Activated T-helper 1 cell treated with anti-CD3 and anti-CD28 coated beads, Interleukin-12 subunit alpha, Interleukin-12 subunit beta, Interleukin-2, Interleukin-4 antibody, amounts not matched to agents 30 ng/mL and 10 ng/mL and 1 ng/mL, durations not matched to agents 14 hours and 24 hours and 36 hours (primary cell): Measurements from ENCODE around the gene ASB4. TPM values are rescaled to one million over a fixed set of nuclear protein-coding genes. Genes with fewer than 3 reads are reported as not detected.
"Not testable (repeated sequence)": the region's sequence is repeated elsewhere in the genome, so short reads cannot be mapped to it uniquely, and the experiment has no call there.

Experiments
- DNase-seq: peaks from one replicate; pipeline ENCODE4 v3.0.0; 2021; ENCODE audit warnings: low spot score
- H3K27ac Mint-ChIP-seq: one replicate; pipeline ENCODE4 v1.8.0; 2021; ENCODE audit warnings: mild to moderate bottlenecking, mixed read lengths
- H3K27me3 Mint-ChIP-seq: one replicate; pipeline ENCODE4 v1.8.0; 2022; ENCODE audit warnings: mild to moderate bottlenecking, moderate library complexity, mixed read lengths; ENCODE audit not compliant: insufficient read depth
- H3K36me3 Mint-ChIP-seq: one replicate; pipeline ENCODE4 v1.8.0; 2021; ENCODE audit warnings: low read depth, mixed read lengths
- H3K4me1 Mint-ChIP-seq: one replicate; pipeline ENCODE4 v1.8.0; 2021; ENCODE audit warnings: low read depth, mixed read lengths
- H3K4me3 Mint-ChIP-seq: one replicate; pipeline ENCODE4 v1.8.0; 2021; ENCODE audit warnings: mild to moderate bottlenecking, moderate library complexity, mixed read lengths
- H3K9me3 Mint-ChIP-seq: one replicate; pipeline ENCODE4 v1.8.0; 2021; ENCODE audit warnings: mixed read lengths
- intact Hi-C: fragments of 100-400 bp; cut with micrococcal nuclease; formaldehyde crosslinking; loops from one replicate; pipeline ENCODE4 v1.15.1; 2024
- total RNA-seq: library from RNA; stranded (reverse); gene quantifications from 2 replicates; pipeline ENCODE4 v1.2.3, GENCODE V29; 2022

Gene ASB4
- total RNA-seq, 1 donor from 2014 or later = not detected

- intact Hi-C loops = no loop called here
- DNase-seq = no peak
- Mint-ChIP-seq H3K4me3 (no peak overlapping the region), H3K27ac (no peak overlapping the region), H3K36me3 (no peaks in the 10 kb centered on the region), H3K4me1 (no peaks in the 10 kb centered on the region), H3K27me3 (peaks cover 7% of the 10 kb centered on the region), H3K9me3 (no peaks in the 10 kb centered on the region)
Observed at GRCh38 chr7:95491201-95491600, 5.5 kb downstream of the ASB4 start.

DNA sequence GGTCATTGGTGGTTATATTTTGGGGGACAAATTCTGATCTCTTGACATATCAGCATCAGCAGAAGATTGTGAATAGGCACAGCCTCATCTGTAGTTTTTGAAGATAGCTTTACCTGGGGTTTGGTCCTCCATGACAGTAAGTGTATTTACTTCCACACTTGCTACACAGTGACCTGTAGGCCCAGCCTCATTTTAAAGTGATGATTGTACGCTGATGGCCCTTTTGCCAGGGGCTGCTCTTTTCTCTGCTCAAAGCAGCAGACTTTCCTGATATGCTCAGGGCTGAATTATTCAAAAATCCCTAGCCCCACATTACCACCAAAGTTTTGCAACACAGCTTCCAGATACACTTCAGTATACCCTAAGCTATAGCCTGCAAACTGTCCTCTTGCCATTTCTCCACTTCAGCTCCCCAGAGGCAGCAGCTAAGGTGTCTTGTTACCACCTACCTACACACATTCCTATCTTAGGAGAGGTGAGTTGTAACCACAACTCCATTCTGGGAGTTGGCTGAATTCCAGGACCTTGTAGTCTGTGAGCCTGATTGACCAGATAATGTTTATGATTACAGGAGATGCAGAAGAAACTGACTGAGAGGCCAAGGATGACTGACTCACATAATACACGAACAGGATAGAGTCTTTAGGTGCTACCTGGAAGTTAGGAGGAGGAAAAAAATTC lies 6.0 kb downstream of the ASB4 start:
- H3K4me3 Mint-ChIP-seq = no peak overlapping the region
- no peak for DNase-seq
- H3K27me3 Mint-ChIP-seq = peaks cover 7% of the 10 kb centered on the region
- no peaks in the 10 kb centered on the region for H3K36me3 Mint-ChIP-seq
- no peaks in the 10 kb centered on the region for H3K9me3 Mint-ChIP-seq
- H3K27ac Mint-ChIP-seq = no peak overlapping the region
- no peaks in the 10 kb centered on the region for H3K4me1 Mint-ChIP-seq
- intact Hi-C loops = no loop called here

DNA sequence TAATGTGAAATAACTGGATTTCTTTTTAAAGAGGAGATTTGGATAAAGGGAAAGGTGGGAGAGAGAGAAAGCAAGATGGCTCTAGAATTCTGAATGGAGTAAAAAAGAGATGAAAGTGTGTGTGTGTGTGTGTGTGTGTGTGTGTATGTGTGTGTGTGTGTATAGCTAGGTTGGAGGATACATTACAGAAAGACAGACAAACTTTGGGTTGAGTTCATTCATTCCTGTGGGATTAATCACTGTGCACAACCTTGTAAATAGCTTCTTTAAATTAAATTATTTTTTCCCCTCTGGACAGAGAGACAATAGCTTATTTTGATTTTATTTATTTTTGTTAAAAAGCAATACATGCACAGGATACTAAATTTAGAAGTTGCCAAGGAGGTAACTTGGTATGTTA lies 7.5 kb downstream of the ASB4 start:
- Mint-ChIP-seq H3K4me1 (no peaks in the 10 kb centered on the region), H3K4me3 (no peak overlapping the region)
- intact Hi-C loops = no loop called here

DNA sequence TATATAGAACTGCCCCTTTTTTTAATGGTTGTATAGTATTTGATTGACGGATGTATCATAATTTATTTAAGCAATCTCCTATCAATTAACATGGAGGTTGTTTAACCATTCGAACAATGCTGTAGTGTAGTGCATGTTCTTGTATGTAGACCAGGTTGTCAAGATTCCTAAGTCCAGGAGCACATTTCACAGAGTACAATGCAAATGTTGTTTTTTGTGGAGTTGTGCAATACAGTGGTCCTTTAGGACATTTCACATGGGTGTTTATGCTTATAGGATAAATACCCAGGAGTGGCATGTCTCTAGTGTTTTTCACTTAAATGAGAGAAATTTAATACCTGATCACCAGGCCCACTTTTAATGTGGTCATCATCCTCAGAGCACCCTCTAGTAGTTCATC lies 8.1 kb downstream of the ASB4 start:
- Mint-ChIP-seq H3K27me3 (peaks cover 7% of the 10 kb centered on the region), H3K9me3 (no peaks in the 10 kb centered on the region), H3K27ac (no peak overlapping the region), H3K4me3 (no peak overlapping the region), H3K4me1 (peaks cover under 1% of the 10 kb centered on the region), H3K36me3 (no peaks in the 10 kb centered on the region)
- no peak for DNase-seq
- intact Hi-C loops = no loop called here

More for the DNA sequence above, 7.5 kb downstream of the ASB4 start:
- no peak for DNase-seq
- Mint-ChIP-seq H3K27ac (no peak overlapping the region), H3K36me3 (no peaks in the 10 kb centered on the region), H3K9me3 (no peaks in the 10 kb centered on the region), H3K27me3 (peaks cover 7% of the 10 kb centered on the region)

GRCh38 chr7:95501261-95501832 lies 15.6 kb downstream of the ASB4 start:
- intact Hi-C loops = loop anchor here (1.0 to 10.0 kb wide), 5 partner anchors 10 to 1336 kb away; partner anchors contain the start of gene SLC25A13
- peak; percentile 22 for DNase-seq
- Mint-ChIP-seq H3K36me3 (no peaks in the 10 kb centered on the region), H3K27me3 (peaks cover 4% of the 10 kb centered on the region), H3K9me3 (no peaks in the 10 kb centered on the region), H3K4me3 (peak overlapping the region; percentile 20), H3K27ac (peak overlapping the region; percentile 79), H3K4me1 (peaks cover 45% of the 10 kb centered on the region)

DNA sequence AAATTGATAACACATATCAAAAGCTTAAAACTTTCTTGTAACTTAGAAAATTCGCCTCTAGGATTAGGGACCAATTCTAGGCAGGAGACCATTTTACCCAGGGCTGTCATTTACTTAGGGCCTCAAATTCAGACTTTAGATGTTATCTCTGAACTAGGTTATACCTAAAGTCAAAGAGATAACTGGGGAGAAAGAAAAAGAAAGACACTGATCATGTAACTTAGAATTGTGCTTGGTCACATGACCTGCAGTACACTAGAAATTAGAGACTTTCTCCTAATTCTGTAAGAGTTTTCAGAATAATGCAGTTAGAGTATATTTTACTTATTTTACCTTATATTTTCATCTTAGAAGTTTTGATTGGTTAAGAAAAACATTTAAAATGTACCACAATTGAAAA lies 16.7 kb downstream of the ASB4 start:
- peaks cover 4% of the 10 kb centered on the region for H3K27me3 Mint-ChIP-seq
- H3K9me3 Mint-ChIP-seq = no peaks in the 10 kb centered on the region
- no peaks in the 10 kb centered on the region for H3K36me3 Mint-ChIP-seq
- no peak overlapping the region for H3K27ac Mint-ChIP-seq
- H3K4me3 Mint-ChIP-seq = no peak overlapping the region
- peaks cover 45% of the 10 kb centered on the region for H3K4me1 Mint-ChIP-seq
- intact Hi-C loops = loop anchor here (5.0 to 10.0 kb wide), 3 partner anchors 822 to 1335 kb away; partner anchors contain the start of gene SLC25A13
- no peak for DNase-seq

DNA sequence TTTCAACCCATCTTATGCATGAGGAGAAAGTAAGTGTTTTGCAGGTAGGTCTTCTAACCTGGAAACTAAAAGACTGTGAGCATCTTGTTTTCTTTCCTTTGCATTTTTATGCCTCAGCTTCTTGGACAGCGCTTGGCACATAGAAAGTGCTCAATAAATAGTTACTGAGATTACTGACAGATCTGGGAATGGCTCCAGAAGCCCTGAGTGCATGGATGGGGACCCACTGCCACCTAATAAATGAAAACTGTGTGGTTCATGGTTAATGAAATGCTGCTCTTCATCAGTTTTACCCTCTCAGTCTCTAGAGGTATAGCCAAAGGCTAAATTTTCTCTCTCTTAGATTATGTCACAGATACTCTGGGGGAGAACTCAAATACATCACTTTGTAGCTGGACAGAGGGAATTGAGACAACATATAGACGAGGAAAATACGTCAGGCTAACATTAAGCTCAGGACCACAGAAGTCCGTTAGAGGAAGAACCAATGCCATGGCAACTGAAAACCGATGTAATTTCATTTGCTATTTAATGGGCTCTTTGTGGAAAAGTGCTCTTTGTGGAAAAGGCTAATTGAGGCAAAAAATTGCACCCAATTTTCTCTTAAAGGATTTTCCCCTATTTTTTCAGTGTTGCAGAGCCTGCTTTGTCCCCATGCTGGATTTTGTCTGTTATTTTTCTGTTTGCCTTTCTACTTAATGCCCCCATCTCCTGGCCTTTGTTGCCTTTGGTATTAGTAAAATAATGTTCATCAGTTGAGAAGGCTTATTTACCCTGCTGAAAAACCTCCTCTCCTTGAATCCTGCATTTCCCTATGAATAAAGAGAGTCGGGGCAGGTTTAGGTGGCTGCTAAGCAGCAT lies 17.8 kb downstream of the ASB4 start:
- no peaks in the 10 kb centered on the region for H3K9me3 Mint-ChIP-seq
- intact Hi-C loops = loop anchor here (5.0 to 10.0 kb wide), 3 partner anchors 821 to 1334 kb away; partner anchors contain the start of gene SLC25A13

DNA sequence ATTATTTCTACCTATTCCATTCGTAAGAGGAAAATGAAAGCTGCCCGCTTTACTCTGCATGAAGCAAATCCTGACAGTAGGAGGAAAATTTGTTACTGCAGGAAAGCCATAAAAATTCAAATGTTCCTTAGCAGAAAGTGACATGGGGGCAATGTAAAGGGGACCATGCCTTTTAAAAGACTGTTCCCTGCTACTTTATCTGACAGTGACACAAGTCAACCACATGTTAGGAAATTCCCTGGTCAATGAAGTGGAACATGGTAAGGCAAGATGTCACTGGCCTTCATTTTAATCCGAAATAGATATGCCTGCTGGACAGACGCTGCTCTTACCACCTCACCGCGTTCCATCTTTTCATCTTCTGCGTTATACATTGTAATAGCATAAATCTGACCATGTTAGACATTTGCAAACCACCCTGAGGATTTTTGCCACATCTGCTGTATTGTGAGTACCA lies 18.4 kb downstream of the ASB4 start:
- H3K27me3 Mint-ChIP-seq, H3K36me3 Mint-ChIP-seq, DNase-seq, H3K27ac Mint-ChIP-seq, H3K9me3 Mint-ChIP-seq, H3K4me3 Mint-ChIP-seq: not testable (repeated sequence)
- intact Hi-C loops = loop anchor here (5.0 to 10.0 kb wide), 3 partner anchors 821 to 1333 kb away; partner anchors contain the start of gene SLC25A13
- peaks cover 42% of the 10 kb centered on the region for H3K4me1 Mint-ChIP-seq

More for the DNA sequence above, 17.8 kb downstream of the ASB4 start:
- H3K36me3 Mint-ChIP-seq = no peaks in the 10 kb centered on the region
- no peak overlapping the region for H3K27ac Mint-ChIP-seq
- H3K4me1 Mint-ChIP-seq = peaks cover 45% of the 10 kb centered on the region
- no peak overlapping the region for H3K4me3 Mint-ChIP-seq
- H3K27me3 Mint-ChIP-seq = peaks cover 4% of the 10 kb centered on the region
- DNase-seq = no peak

DNA sequence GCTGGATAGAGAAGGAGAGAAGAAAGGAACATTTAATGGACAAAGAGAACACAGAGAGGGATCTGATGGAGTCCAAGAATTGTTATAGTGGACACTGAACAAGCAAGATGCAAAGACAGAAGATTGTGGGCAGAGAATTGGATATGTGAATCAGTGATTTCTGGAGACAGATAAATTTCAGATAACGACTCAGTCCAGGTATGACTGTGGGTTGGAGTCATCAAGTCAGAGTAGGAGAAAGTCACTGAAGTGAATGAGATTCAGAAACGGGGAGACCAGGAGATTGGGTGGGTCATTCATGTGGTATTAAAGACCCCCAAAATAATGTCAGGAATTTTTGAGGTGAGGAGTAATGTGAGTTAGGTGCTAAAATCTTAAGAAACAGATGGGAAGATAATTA lies 23.0 kb downstream of the ASB4 start:
- peaks cover 9% of the 10 kb centered on the region for H3K4me1 Mint-ChIP-seq
- no peak overlapping the region for H3K27ac Mint-ChIP-seq
- H3K36me3 Mint-ChIP-seq = no peaks in the 10 kb centered on the region
- H3K4me3 Mint-ChIP-seq = no peak overlapping the region
- DNase-seq = no peak
- peaks cover 6% of the 10 kb centered on the region for H3K27me3 Mint-ChIP-seq
- H3K9me3 Mint-ChIP-seq = no peaks in the 10 kb centered on the region
- intact Hi-C loops = loop anchor here (10.0 kb wide), 2 partner anchors 816 to 986 kb away; partner anchors contain the start of gene SLC25A13

DNA sequence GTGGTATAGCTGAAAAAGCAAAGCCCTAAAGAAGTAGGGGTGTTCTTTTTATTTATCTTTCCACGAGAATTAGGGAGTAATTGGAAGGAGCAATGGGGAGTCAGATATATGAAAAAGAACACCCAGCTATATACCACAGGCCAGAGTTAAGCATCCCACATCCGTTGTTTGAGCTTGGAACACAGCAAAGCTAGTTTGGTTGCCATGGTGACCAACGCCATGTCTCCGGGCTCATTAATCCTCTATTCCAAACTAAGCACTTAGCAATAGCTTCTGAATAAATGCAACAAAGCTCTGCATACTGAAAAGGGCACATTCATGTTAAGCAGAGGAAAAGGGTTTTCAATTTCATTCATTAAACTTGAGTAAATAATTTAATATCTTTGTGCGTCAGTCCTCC lies 23.5 kb downstream of the ASB4 start:
- DNase-seq = peak; percentile 21
- intact Hi-C loops = loop anchor here (10.0 kb wide), 2 partner anchors 816 to 986 kb away; partner anchors contain the start of gene SLC25A13
- peaks cover 9% of the 10 kb centered on the region for H3K4me1 Mint-ChIP-seq

DNA sequence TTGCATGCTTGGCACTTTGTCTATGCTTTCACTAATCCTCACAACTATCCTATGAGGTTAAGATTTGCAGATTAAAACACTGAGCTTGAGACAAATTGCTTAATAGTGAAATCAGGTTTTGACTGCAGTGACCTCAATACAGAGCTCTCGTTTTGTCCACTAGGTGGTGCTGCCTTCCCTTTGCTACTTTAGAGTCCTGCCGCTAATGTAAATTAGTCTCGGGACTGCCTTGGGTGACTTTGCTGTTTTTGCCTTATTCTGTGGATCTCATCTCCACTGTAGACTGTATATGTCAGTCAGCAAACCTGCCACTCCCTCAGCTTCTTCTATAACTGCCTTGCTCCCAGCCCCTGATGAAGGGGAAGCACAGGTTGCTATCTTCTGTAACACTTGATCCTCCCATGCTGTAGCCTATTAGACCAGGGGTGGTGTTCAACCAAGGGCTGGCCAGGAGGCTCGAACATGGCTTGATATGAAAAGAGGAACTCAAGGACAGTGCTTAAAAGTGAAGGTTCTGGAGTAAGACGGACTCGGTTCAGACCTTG lies 26.0 kb downstream of the ASB4 start:
- DNase-seq = peak; percentile 31
- H3K4me1 Mint-ChIP-seq = no peaks in the 10 kb centered on the region
- intact Hi-C loops = loop anchor here (1.0 kb wide), 3 partner anchors 10 to 360 kb away; no protein-coding TSS in a partner anchor
- H3K9me3 Mint-ChIP-seq = no peaks in the 10 kb centered on the region
- no peaks in the 10 kb centered on the region for H3K36me3 Mint-ChIP-seq
- no peak overlapping the region for H3K4me3 Mint-ChIP-seq
- H3K27me3 Mint-ChIP-seq = peaks cover 8% of the 10 kb centered on the region
- H3K27ac Mint-ChIP-seq = no peak overlapping the region

More for the DNA sequence above, 23.5 kb downstream of the ASB4 start:
- Mint-ChIP-seq H3K36me3 (no peaks in the 10 kb centered on the region), H3K4me3 (no peak overlapping the region), H3K9me3 (no peaks in the 10 kb centered on the region), H3K27me3 (peaks cover 6% of the 10 kb centered on the region), H3K27ac (no peak overlapping the region)

GRCh38 chr7:95517458-95517857 lies 31.7 kb downstream of the ASB4 start:
- Mint-ChIP-seq H3K36me3 (no peaks in the 10 kb centered on the region), H3K9me3 (no peaks in the 10 kb centered on the region), H3K27ac (no peak overlapping the region), H3K4me1 (no peaks in the 10 kb centered on the region), H3K4me3 (no peak overlapping the region), H3K27me3 (peaks cover 17% of the 10 kb centered on the region)
- intact Hi-C loops = no loop called here
- DNase-seq = no peak
